Measurements from ENCODE around the gene SPOP.
"Not testable (repeated sequence)": the region's sequence is repeated elsewhere in the genome, so short reads cannot be mapped to it uniquely, and the experiment has no call there.

The SPOP gene

DNA sequence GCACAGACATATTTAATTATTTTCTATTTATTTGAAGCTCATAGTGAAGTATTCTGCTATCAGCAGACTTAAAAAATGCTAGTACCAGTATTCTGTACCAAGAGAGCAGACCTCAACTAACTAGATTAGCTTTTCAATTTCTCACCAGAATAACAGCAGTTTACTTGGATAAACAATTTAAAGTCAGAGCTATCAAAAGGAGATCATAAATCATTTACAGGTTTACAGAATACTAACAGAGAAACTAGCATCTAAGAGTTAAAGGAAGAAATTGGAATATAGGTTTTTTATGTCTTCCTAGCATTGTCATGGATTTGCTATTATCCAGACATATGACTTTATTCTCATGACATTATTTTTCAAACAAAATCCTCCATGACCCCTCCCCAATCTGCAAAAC lies 3.4 kb downstream of the SPOP start:
- H3K4me3 ChIP-seq (ENCODE audit: low read depth, low read length) = peak overlapping the region; percentile 9
- H3K36me3 ChIP-seq (ENCODE audit: control insufficient read depth, insufficient read depth, low read length) = no peaks in the 10 kb centered on the region
- no peaks in the 10 kb centered on the region for H3K9me3 ChIP-seq (ENCODE audit: control insufficient read depth, low read length)
- H3K27ac ChIP-seq = no peak overlapping the region
- no peak overlapping the region for H3K9ac ChIP-seq
- peak overlapping the region; percentile 6 for H3K4me2 ChIP-seq (ENCODE audit: low read length)
- TF ChIP-seq, protein P1, sequence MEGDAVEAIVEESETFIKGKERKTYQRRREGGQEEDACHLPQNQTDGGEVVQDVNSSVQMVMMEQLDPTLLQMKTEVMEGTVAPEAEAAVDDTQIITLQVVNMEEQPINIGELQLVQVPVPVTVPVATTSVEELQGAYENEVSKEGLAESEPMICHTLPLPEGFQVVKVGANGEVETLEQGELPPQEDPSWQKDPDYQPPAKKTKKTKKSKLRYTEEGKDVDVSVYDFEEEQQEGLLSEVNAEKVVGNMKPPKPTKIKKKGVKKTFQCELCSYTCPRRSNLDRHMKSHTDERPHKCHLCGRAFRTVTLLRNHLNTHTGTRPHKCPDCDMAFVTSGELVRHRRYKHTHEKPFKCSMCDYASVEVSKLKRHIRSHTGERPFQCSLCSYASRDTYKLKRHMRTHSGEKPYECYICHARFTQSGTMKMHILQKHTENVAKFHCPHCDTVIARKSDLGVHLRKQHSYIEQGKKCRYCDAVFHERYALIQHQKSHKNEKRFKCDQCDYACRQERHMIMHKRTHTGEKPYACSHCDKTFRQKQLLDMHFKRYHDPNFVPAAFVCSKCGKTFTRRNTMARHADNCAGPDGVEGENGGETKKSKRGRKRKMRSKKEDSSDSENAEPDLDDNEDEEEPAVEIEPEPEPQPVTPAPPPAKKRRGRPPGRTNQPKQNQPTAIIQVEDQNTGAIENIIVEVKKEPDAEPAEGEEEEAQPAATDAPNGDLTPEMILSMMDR (IDR thresholded peaks at IDR 0.05) = no peak
- H3K4me1 ChIP-seq = peaks cover 13% of the 10 kb centered on the region
- peaks cover 48% of the 10 kb centered on the region for H3K79me2 ChIP-seq
- no peaks in the 10 kb centered on the region for H3K27me3 ChIP-seq (ENCODE audit: control insufficient read depth, insufficient read depth, low read length)
- H2AFZ ChIP-seq = no peak overlapping the region

GRCh38 chr17:49673679-49674078 lies 4.2 kb downstream of the SPOP start:
- not testable (repeated sequence) for H3K4me2 ChIP-seq (ENCODE audit: low read length); H3K9ac ChIP-seq; H2AFZ ChIP-seq; H3K27me3 ChIP-seq (ENCODE audit: control insufficient read depth, insufficient read depth, low read length); H3K36me3 ChIP-seq (ENCODE audit: control insufficient read depth, insufficient read depth, low read length); H3K9me3 ChIP-seq (ENCODE audit: control insufficient read depth, low read length); H3K4me3 ChIP-seq (ENCODE audit: low read depth, low read length); H3K27ac ChIP-seq
- Histone ChIP-seq H3K4me1 (peaks cover 13% of the 10 kb centered on the region), H3K79me2 (peaks cover 51% of the 10 kb centered on the region)

DNA sequence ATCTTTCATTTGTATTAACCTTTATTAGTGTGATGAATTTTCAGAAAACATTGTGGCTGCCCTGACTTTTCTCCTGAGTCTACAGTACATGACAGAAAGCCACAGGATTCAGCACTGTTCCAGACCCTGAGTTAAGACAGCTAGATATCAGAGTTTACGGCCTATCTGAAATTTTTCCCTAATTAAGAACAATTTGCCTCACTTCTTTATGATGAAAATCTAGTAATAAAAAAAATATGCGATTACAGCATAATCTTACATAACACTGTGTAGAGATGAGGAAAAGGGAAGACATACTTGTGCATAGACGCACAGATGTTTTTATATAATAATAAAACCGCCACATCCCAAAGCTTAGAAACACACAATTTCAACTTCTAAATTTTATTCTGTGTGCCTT lies 7.3 kb downstream of the SPOP start:
- Histone ChIP-seq H3K4me1 (peaks cover 8% of the 10 kb centered on the region), H3K36me3 (ENCODE audit: control insufficient read depth, insufficient read depth, low read length) (no peaks in the 10 kb centered on the region), H2AFZ (no peak overlapping the region), H3K9me3 (ENCODE audit: control insufficient read depth, low read length) (no peaks in the 10 kb centered on the region), H3K27me3 (ENCODE audit: control insufficient read depth, insufficient read depth, low read length) (no peaks in the 10 kb centered on the region), H3K9ac (no peak overlapping the region), H3K27ac (no peak overlapping the region), H3K4me2 (ENCODE audit: low read length) (no peak overlapping the region), H3K79me2 (peaks cover 49% of the 10 kb centered on the region), H3K4me3 (ENCODE audit: low read depth, low read length) (no peak overlapping the region)
- TF ChIP-seq, protein P1 (IDR thresholded peaks at IDR 0.05) = no peak

GRCh38 chr17:49670002-49670401 lies 7.9 kb downstream of the SPOP start:
- Histone ChIP-seq H3K36me3 (ENCODE audit: control insufficient read depth, insufficient read depth, low read length) (no peaks in the 10 kb centered on the region), H3K79me2 (peaks cover 45% of the 10 kb centered on the region), H3K9me3 (ENCODE audit: control insufficient read depth, low read length) (no peaks in the 10 kb centered on the region), H3K4me1 (peaks cover 4% of the 10 kb centered on the region), H3K27ac (no peak overlapping the region), H3K4me3 (ENCODE audit: low read depth, low read length) (no peak overlapping the region), H3K9ac (no peak overlapping the region), H3K27me3 (ENCODE audit: control insufficient read depth, insufficient read depth, low read length) (no peaks in the 10 kb centered on the region), H3K4me2 (ENCODE audit: low read length) (peak overlapping the region; percentile 22), H2AFZ (no peak overlapping the region)
- TF ChIP-seq, protein P1 (IDR thresholded peaks at IDR 0.05) = no peak

GRCh38 chr17:49667854-49668253 lies 10.0 kb downstream of the SPOP start:
- Histone ChIP-seq H3K4me3 (ENCODE audit: low read depth, low read length) (no peak overlapping the region), H3K27me3 (ENCODE audit: control insufficient read depth, insufficient read depth, low read length) (no peaks in the 10 kb centered on the region), H3K36me3 (ENCODE audit: control insufficient read depth, insufficient read depth, low read length) (no peaks in the 10 kb centered on the region), H2AFZ (no peak overlapping the region), H3K9ac (no peak overlapping the region), H3K9me3 (ENCODE audit: control insufficient read depth, low read length) (no peaks in the 10 kb centered on the region), H3K4me2 (ENCODE audit: low read length) (no peak overlapping the region), H3K79me2 (peaks cover 44% of the 10 kb centered on the region), H3K4me1 (peaks cover 3% of the 10 kb centered on the region), H3K27ac (no peak overlapping the region)
- TF ChIP-seq, protein P1 (IDR thresholded peaks at IDR 0.05) = no peak
